Fibroblast of skin of right biceps (primary cell): Measurements from ENCODE around the gene IFT80.
"Not testable (repeated sequence)": the region's sequence is repeated elsewhere in the genome, so short reads cannot be mapped to it uniquely, and the experiment has no call there.

ENCODE experiments used
- DNase-seq: peaks from one replicate; pipeline ENCODE4 v3.0.0-alpha.2; 2013

Gene IFT80

GRCh38 chr3:160400030-160400701 is 1.1 kb upstream of the IFT80 start:
- DNase-seq: peak; percentile 51

GRCh38 chr3:160398820-160399124 is 253 bp downstream of the IFT80 start:
- DNase-seq: no peak

- DNase-seq: peak; percentile 84
Measured at GRCh38 chr3:160395297-160395696, 3.7 kb downstream of the IFT80 start.

- no peak for DNase-seq
Measured at GRCh38 chr3:160394009-160394392, 5.0 kb downstream of the IFT80 start.

GRCh38 chr3:160393346-160394008 is 5.5 kb downstream of the IFT80 start:
- no peak for DNase-seq

GRCh38 chr3:160392798-160393197 is 6.2 kb downstream of the IFT80 start:
- no peak for DNase-seq

- DNase-seq: no peak
Measured at GRCh38 chr3:160390565-160391138, 8.4 kb downstream of the IFT80 start.

GRCh38 chr3:160384639-160385318 is 14.2 kb downstream of the IFT80 start:
- DNase-seq: no peak

GRCh38 chr3:160381470-160381869 is 17.6 kb downstream of the IFT80 start:
- DNase-seq: no peak

GRCh38 chr3:160379628-160380214 is 19.3 kb downstream of the IFT80 start:
- DNase-seq: no peak

- DNase-seq: no peak
Measured at GRCh38 chr3:160378331-160379109, 20.5 kb downstream of the IFT80 start.

GRCh38 chr3:160376681-160377080 is 22.3 kb downstream of the IFT80 start:
- DNase-seq: peak; percentile 35

- no peak for DNase-seq
Measured at GRCh38 chr3:160374925-160375324, 24.1 kb downstream of the IFT80 start.

- peak; percentile 23 for DNase-seq
Measured at GRCh38 chr3:160374472-160374871, 24.6 kb downstream of the IFT80 start.

- DNase-seq: no peak
Measured at GRCh38 chr3:160373655-160374054, 25.4 kb downstream of the IFT80 start.

- peak; percentile 58 for DNase-seq
Measured at GRCh38 chr3:160372780-160373179, 26.2 kb downstream of the IFT80 start.

- no peak for DNase-seq
Measured at GRCh38 chr3:160370987-160371857, 27.8 kb downstream of the IFT80 start.

- no peak for DNase-seq
Measured at GRCh38 chr3:160369784-160370183, 29.2 kb downstream of the IFT80 start.

- DNase-seq: no peak
Measured at GRCh38 chr3:160368804-160369203, 30.2 kb downstream of the IFT80 start.

GRCh38 chr3:160365869-160366522 is 33.0 kb downstream of the IFT80 start:
- no peak for DNase-seq

- DNase-seq: not testable (repeated sequence)
Measured at GRCh38 chr3:160362896-160363295, 36.1 kb downstream of the IFT80 start.
